Measurements from ENCODE around the gene NF2. TPM values are rescaled to one million over a fixed set of nuclear protein-coding genes. Genes with fewer than 3 reads are reported as not detected.

The NF2 gene
- total and polyA plus RNA-seq, 4 donors, result 8.9 to 49.7 (median 16.3) TPM

DNA sequence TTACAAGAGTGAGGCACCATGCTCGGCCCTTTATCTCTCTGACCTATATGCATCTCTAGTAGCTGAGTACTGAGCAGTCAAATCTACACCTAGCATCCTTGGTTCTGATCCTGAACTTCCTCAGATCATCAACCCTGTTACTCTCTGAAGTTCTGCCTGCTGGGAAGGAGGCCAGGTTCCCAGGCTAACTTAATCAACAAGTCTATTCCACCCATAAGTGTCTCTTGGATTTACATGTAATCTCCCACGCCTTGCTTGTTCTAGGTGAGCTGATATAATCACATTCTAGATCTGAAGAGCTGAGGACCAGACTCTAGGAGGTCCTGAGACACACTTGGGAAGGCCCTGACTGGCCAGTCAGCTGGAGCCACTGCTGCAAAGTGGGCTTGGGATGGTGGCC lies 138.5 kb downstream of the NF2 start:
- H3K4me1 ChIP-seq (ENCODE audit: control insufficient read depth in 5 of 5, insufficient read depth in 5 of 5, low read length in 5 of 5), result peaks cover 0 to 12% (median 0%) of the 10 kb centered on the region in 5 donors
- H3K4me3 ChIP-seq, result no peak overlapping the region
- ATAC-seq (ENCODE audit: insufficient read depth, low FRiP score) (no peak), DNase-seq (no peak)
- no peak overlapping the region for H3K27ac ChIP-seq (ENCODE audit: low read depth in 1 of 2, low read length in 1 of 2)
- H3K9ac ChIP-seq (ENCODE audit: insufficient read depth in 1 of 2, low read length in 2 of 2), result no peak overlapping the region
- TF ChIP-seq, protein P1, sequence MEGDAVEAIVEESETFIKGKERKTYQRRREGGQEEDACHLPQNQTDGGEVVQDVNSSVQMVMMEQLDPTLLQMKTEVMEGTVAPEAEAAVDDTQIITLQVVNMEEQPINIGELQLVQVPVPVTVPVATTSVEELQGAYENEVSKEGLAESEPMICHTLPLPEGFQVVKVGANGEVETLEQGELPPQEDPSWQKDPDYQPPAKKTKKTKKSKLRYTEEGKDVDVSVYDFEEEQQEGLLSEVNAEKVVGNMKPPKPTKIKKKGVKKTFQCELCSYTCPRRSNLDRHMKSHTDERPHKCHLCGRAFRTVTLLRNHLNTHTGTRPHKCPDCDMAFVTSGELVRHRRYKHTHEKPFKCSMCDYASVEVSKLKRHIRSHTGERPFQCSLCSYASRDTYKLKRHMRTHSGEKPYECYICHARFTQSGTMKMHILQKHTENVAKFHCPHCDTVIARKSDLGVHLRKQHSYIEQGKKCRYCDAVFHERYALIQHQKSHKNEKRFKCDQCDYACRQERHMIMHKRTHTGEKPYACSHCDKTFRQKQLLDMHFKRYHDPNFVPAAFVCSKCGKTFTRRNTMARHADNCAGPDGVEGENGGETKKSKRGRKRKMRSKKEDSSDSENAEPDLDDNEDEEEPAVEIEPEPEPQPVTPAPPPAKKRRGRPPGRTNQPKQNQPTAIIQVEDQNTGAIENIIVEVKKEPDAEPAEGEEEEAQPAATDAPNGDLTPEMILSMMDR (IDR thresholded peaks at IDR 0.05; ENCODE audit: control extremely low read depth, extremely low read depth), result no peak
- 93 to 96% methylated on average over 2 of the region's 2 CpGs for WGBS, 2 donors
- no peaks in the 10 kb centered on the region for H3K27me3 ChIP-seq (ENCODE audit: control insufficient read depth in 3 of 3, insufficient read depth in 3 of 3, low read length in 2 of 3)
- peaks cover 1 to 42% (median 3%) of the 10 kb centered on the region in 4 donors for H3K36me3 ChIP-seq (ENCODE audit: control insufficient read depth in 4 of 4, insufficient read depth in 4 of 4, low read length in 4 of 4)
- H3K9me3 ChIP-seq (ENCODE audit: control insufficient read depth in 4 of 4, insufficient read depth in 3 of 4, low read length in 3 of 4), result no peaks in the 10 kb centered on the region

- Histone ChIP-seq H3K9ac (ENCODE audit: insufficient read depth in 1 of 2, low read length in 2 of 2) (no peak overlapping the region), H3K4me3 (no peak overlapping the region), H3K27ac (ENCODE audit: low read depth in 1 of 2, low read length in 1 of 2) (no peak overlapping the region), H3K9me3 (ENCODE audit: control insufficient read depth in 4 of 4, insufficient read depth in 3 of 4, low read length in 3 of 4) (no peaks in the 10 kb centered on the region), H3K36me3 (ENCODE audit: control insufficient read depth in 4 of 4, insufficient read depth in 4 of 4, low read length in 4 of 4) (peaks cover 3 to 46% (median 4%) of the 10 kb centered on the region in 4 donors), H3K27me3 (ENCODE audit: control insufficient read depth in 3 of 3, insufficient read depth in 3 of 3, low read length in 2 of 3) (no peaks in the 10 kb centered on the region), H3K4me1 (ENCODE audit: control insufficient read depth in 5 of 5, insufficient read depth in 5 of 5, low read length in 5 of 5) (peaks cover 0 to 12% (median 0%) of the 10 kb centered on the region in 5 donors)
- WGBS, 2 donors, result 52 to 73% methylated on average over 13 of the region's 13 CpGs
- no peak for ATAC-seq (ENCODE audit: insufficient read depth, low FRiP score)
- TF ChIP-seq, protein P1 (IDR thresholded peaks at IDR 0.05; ENCODE audit: control extremely low read depth, extremely low read depth), result no peak
- DNase-seq, result no peak
Measured at GRCh38 chr22:29742326-29742725, 138.9 kb downstream of the NF2 start.

DNA sequence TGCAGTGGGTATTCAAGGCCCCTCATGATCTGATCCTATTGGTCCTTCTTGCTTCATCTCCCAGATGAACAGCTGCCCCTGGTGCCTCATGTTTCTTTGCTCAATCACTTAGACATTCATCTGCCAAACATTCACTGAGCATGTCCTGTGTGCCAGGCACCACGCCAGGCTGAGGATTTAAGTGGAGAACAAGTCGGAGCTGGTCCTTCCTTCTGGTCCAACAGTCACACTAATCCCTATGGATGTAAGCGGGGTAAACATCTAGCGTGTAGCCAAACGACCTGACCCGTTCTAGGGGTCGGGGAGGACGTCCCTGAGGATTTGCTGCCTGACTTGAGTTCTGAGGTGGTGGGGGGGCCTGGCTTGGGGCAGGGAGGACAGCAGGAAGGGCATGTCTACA lies 141.5 kb downstream of the NF2 start:
- peak in 1 of 3 donors; percentile 46 for DNase-seq
- Histone ChIP-seq H3K4me1 (ENCODE audit: control insufficient read depth in 5 of 5, insufficient read depth in 5 of 5, low read length in 5 of 5) (no peaks in the 10 kb centered on the region), H3K9me3 (ENCODE audit: control insufficient read depth in 4 of 4, insufficient read depth in 3 of 4, low read length in 3 of 4) (no peaks in the 10 kb centered on the region), H3K27me3 (ENCODE audit: control insufficient read depth in 3 of 3, insufficient read depth in 3 of 3, low read length in 2 of 3) (no peaks in the 10 kb centered on the region), H3K9ac (ENCODE audit: insufficient read depth in 1 of 2, low read length in 2 of 2) (no peak overlapping the region), H3K36me3 (ENCODE audit: control insufficient read depth in 4 of 4, insufficient read depth in 4 of 4, low read length in 4 of 4) (peaks cover 3 to 44% (median 5%) of the 10 kb centered on the region in 4 donors), H3K27ac (ENCODE audit: low read depth in 1 of 2, low read length in 1 of 2) (no peak overlapping the region), H3K4me3 (no peak overlapping the region)
- no peak for ATAC-seq (ENCODE audit: insufficient read depth, low FRiP score)
- TF ChIP-seq, protein P1 (IDR thresholded peaks at IDR 0.05; ENCODE audit: control extremely low read depth, extremely low read depth), result no peak
- WGBS, 2 donors, result 75 to 82% methylated on average over 8 of the region's 8 CpGs

DNA sequence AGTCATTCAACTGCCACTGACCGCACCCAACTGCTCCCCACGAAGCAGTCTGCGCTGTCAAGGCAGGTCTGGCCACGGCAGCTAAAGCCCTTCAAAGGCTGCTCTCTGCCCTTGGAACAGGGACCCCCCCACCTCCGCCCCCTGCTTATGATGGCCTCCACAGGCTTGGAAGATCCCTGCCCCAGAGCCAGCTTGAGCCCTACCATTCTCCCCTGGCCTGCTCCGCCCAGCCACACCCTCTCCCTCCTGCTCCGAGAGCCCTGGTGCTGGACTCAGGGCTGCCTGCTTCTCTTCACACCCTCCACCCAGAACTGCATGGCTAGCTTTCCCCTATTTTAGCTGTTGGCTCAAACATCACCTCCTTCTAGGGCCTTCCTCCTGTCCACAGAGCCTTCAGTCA lies 144.4 kb downstream of the NF2 start:
- Histone ChIP-seq H3K27ac (ENCODE audit: low read depth in 1 of 2, low read length in 1 of 2) (no peak overlapping the region), H3K4me3 (no peak overlapping the region), H3K9me3 (ENCODE audit: control insufficient read depth in 4 of 4, insufficient read depth in 3 of 4, low read length in 3 of 4) (no peaks in the 10 kb centered on the region), H3K9ac (ENCODE audit: insufficient read depth in 1 of 2, low read length in 2 of 2) (no peak overlapping the region), H3K4me1 (ENCODE audit: control insufficient read depth in 5 of 5, insufficient read depth in 5 of 5, low read length in 5 of 5) (no peaks in the 10 kb centered on the region), H3K27me3 (ENCODE audit: control insufficient read depth in 3 of 3, insufficient read depth in 3 of 3, low read length in 2 of 3) (no peaks in the 10 kb centered on the region), H3K36me3 (ENCODE audit: control insufficient read depth in 4 of 4, insufficient read depth in 4 of 4, low read length in 4 of 4) (peaks cover 0 to 36% (median 5%) of the 10 kb centered on the region in 4 donors)
- DNase-seq (no peak), ATAC-seq (ENCODE audit: insufficient read depth, low FRiP score) (no peak)
- WGBS, 2 donors, result 94 to 98% methylated on average over 7 of the region's 7 CpGs
- TF ChIP-seq, protein P1 (IDR thresholded peaks at IDR 0.05; ENCODE audit: control extremely low read depth, extremely low read depth), result no peak

Measured in lung (tissue), 12 donors.